Measurements from ENCODE around the gene FKBP7.

DNA sequence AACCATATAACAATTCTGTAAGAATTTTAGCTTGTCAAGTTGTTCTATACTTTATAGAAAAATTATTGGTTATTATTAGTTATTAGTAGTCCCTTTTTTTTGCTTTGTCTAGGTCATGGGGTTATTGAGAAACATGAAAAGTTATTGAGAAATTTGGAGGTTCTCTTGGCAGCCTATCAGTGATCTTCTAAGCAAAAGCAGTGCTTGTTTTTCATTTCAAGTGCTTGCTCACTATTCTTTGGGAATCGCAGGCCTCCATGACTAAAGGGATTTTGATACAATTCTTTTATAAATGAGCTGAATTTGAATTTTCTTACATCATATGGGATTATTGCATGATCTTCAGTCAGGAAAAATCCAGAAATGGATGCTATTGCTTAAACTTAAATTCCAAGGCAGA, 27.7 kb upstream of the FKBP7 start:
- TF ChIP-seq CHD2 (IDR thresholded peaks at IDR 0.05; ENCODE audit: low read depth, low read length) (no peak), SETDB1 (CRISPR knock-in tag; IDR thresholded peaks at IDR 0.05; ENCODE audit: borderline replicate concordance) (no peak), POLR2G (IDR thresholded peaks at IDR 0.05; ENCODE audit: low read depth, low read length) (no peak), ZNF292 (CRISPR knock-in tag; IDR thresholded peaks at IDR 0.05; ENCODE audit: borderline replicate concordance, low read depth) (no peak), CTCF (CRISPR knock-in tag; IDR thresholded peaks at IDR 0.05) (no peak), SNRNP70 (IDR thresholded peaks at IDR 0.05; ENCODE audit: low read depth, low read length) (no peak), POLR2A (IDR thresholded peaks at IDR 0.05; ENCODE audit: insufficient read depth in 1 of 2, low read depth in 2 of 2, low read length in 2 of 2) (no peak), ZNF598 (CRISPR knock-in tag; IDR thresholded peaks at IDR 0.05; ENCODE audit: borderline replicate concordance) (no peak), NFKBIZ (CRISPR knock-in tag; IDR thresholded peaks at IDR 0.05) (no peak), REL (CRISPR knock-in tag; conservative IDR thresholded peaks at IDR 0.05) (no peak), NCOR1 (IDR thresholded peaks at IDR 0.05; ENCODE audit: borderline replicate concordance, low read length) (no peak)
- TF ChIP-seq, protein P1, sequence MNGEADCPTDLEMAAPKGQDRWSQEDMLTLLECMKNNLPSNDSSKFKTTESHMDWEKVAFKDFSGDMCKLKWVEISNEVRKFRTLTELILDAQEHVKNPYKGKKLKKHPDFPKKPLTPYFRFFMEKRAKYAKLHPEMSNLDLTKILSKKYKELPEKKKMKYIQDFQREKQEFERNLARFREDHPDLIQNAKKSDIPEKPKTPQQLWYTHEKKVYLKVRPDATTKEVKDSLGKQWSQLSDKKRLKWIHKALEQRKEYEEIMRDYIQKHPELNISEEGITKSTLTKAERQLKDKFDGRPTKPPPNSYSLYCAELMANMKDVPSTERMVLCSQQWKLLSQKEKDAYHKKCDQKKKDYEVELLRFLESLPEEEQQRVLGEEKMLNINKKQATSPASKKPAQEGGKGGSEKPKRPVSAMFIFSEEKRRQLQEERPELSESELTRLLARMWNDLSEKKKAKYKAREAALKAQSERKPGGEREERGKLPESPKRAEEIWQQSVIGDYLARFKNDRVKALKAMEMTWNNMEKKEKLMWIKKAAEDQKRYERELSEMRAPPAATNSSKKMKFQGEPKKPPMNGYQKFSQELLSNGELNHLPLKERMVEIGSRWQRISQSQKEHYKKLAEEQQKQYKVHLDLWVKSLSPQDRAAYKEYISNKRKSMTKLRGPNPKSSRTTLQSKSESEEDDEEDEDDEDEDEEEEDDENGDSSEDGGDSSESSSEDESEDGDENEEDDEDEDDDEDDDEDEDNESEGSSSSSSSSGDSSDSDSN (CRISPR knock-in tag; IDR thresholded peaks at IDR 0.05), result no peak
- TF ChIP-seq, protein P2, sequence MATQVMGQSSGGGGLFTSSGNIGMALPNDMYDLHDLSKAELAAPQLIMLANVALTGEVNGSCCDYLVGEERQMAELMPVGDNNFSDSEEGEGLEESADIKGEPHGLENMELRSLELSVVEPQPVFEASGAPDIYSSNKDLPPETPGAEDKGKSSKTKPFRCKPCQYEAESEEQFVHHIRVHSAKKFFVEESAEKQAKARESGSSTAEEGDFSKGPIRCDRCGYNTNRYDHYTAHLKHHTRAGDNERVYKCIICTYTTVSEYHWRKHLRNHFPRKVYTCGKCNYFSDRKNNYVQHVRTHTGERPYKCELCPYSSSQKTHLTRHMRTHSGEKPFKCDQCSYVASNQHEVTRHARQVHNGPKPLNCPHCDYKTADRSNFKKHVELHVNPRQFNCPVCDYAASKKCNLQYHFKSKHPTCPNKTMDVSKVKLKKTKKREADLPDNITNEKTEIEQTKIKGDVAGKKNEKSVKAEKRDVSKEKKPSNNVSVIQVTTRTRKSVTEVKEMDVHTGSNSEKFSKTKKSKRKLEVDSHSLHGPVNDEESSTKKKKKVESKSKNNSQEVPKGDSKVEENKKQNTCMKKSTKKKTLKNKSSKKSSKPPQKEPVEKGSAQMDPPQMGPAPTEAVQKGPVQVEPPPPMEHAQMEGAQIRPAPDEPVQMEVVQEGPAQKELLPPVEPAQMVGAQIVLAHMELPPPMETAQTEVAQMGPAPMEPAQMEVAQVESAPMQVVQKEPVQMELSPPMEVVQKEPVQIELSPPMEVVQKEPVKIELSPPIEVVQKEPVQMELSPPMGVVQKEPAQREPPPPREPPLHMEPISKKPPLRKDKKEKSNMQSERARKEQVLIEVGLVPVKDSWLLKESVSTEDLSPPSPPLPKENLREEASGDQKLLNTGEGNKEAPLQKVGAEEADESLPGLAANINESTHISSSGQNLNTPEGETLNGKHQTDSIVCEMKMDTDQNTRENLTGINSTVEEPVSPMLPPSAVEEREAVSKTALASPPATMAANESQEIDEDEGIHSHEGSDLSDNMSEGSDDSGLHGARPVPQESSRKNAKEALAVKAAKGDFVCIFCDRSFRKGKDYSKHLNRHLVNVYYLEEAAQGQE (IDR thresholded peaks at IDR 0.05; ENCODE audit: borderline replicate concordance in 1 of 2, low read depth in 1 of 2, low read length in 2 of 2), result no peak
